Endothelial cell of umbilical vein (primary cell): Measurements from ENCODE around the gene PRKRIP1. TPM values are rescaled to one million over a fixed set of nuclear protein-coding genes. Genes with fewer than 3 reads are reported as not detected.

Source experiments
- BruUV-seq: library from RNA; stranded (reverse); fragments of 400-500 nt; replicated peaks from 2 replicates; lab custom pipeline; 2021; lab: Mats Ljungman, UMichigan
- CTCF ChIA-PET: fragments of 300-600, 350-600 bp; sonication (Branson Sonifier 250); formaldehyde crosslinking; loops from one replicate; lab custom pipeline; 2021; ENCODE audit warnings: antibody characterized with exemption, inconsistent platforms; lab: Charles Lee
- POLR2A ChIA-PET: fragments of 300-600, 350-600 bp; sonication (Branson Sonifier 250); formaldehyde crosslinking; loops from one replicate; lab custom pipeline; 2021; ENCODE audit warnings: antibody characterized with exemption, inconsistent platforms; lab: Charles Lee
- DNase-seq: peaks from one replicate; pipeline ENCODE4 v3.0.0-alpha.2; 2011; ENCODE audit warnings: low read depth, low spot score
- FAIRE-seq: peaks from 2 replicates; lab custom pipeline; 2011; peaks lifted over from hg19 to GRCh38; lab: Jason Lieb, UNC
- H2AFZ ChIP-seq: 2 replicates; pipeline ENCODE4 v1.6.0; 2012; ENCODE audit warnings: low read depth, low read length, control low read depth, inconsistent platforms
- H3K27ac ChIP-seq: 2 replicates; pipeline ENCODE4 v1.5.1; 2011; ENCODE audit warnings: low read depth, mild to moderate bottlenecking, control low read depth, low read length, moderate library complexity; ENCODE audit not compliant: insufficient read depth
- H3K27me3 ChIP-seq, 2 experiments: 2 replicates each; pipeline versions ENCODE4 v1.6.0 to v1.6.1; 2011; ENCODE audit warnings: low read length in 2 of 2, mixed read lengths in 1 of 2; ENCODE audit not compliant: control insufficient read depth in 2 of 2, insufficient read depth in 2 of 2
- H3K36me3 ChIP-seq, 2 experiments: 2 replicates in 1 of 2; 3 replicates in 1 of 2; pipeline ENCODE4 v1.5.1; 2011; ENCODE audit warnings: low read length in 2 of 2, mild to moderate bottlenecking in 1 of 2, moderate library complexity in 1 of 2; ENCODE audit not compliant: control insufficient read depth in 2 of 2, insufficient read depth in 2 of 2; ENCODE audit errors: extremely low read depth in 1 of 2
- H3K4me1 ChIP-seq: 3 replicates; pipeline ENCODE4 v1.5.1; 2011; ENCODE audit warnings: mild to moderate bottlenecking, low read length; ENCODE audit not compliant: control insufficient read depth, insufficient read depth; ENCODE audit errors: extremely low read depth
- H3K4me2 ChIP-seq: 2 replicates; pipeline ENCODE4 v1.6.1; 2011; ENCODE audit warnings: low read length, control low read depth, mixed read lengths; ENCODE audit not compliant: insufficient read depth
- H3K4me3 ChIP-seq, 3 experiments: fragments of 200-600 bp in 1 of 3; sonication (generic), shearing (Covaris generic) in 1 of 3; replicated peaks in 1 of 3; 2 replicates each; pipeline ENCODE4 v1.5.1; 2011 to 2016; ENCODE audit warnings: control low read depth in 3 of 3, low read length in 3 of 3, mild to moderate bottlenecking in 2 of 3, inconsistent platforms in 1 of 3, low read depth in 1 of 3, moderate library complexity in 1 of 3; ENCODE audit not compliant: insufficient read depth in 1 of 3
- H3K79me2 ChIP-seq: 2 replicates; pipeline ENCODE4 v1.6.0; 2012; ENCODE audit warnings: low read length, inconsistent platforms; ENCODE audit not compliant: control insufficient read depth, insufficient read depth
- H3K9ac ChIP-seq: replicated peaks from 2 replicates; pipeline ENCODE3; 2011; ENCODE audit warnings: low read length, control low read depth; ENCODE audit not compliant: insufficient read depth; ENCODE audit errors: extremely low read depth
- H3K9me1 ChIP-seq: replicated peaks from 3 replicates; pipeline ENCODE4 v1.6.0; 2011; ENCODE audit warnings: mild to moderate bottlenecking, low read length; ENCODE audit not compliant: control insufficient read depth, insufficient read depth; ENCODE audit errors: extremely low read depth
- H3K9me3 ChIP-seq: replicated peaks from 2 replicates; pipeline ENCODE4 v1.5.1; 2012; ENCODE audit warnings: low read length, inconsistent platforms; ENCODE audit not compliant: control insufficient read depth, insufficient read depth
- H4K20me1 ChIP-seq: replicated peaks from 2 replicates; pipeline ENCODE3; 2011; ENCODE audit warnings: mild to moderate bottlenecking, low read length; ENCODE audit not compliant: control insufficient read depth, insufficient read depth; ENCODE audit errors: extremely low read depth
- CTCF ChIP-seq, 2 donors: IDR thresholded peaks; 1 replicate in 1 of 2; 2 replicates in 1 of 2; pipeline ENCODE4 v1.5.1; 2011; ENCODE audit warnings: low read length in 2 of 2, mild to moderate bottlenecking in 2 of 2, moderate library complexity in 2 of 2, control low read depth in 1 of 2, inconsistent platforms in 1 of 2, low read depth in 1 of 2; ENCODE audit not compliant: insufficient read depth in 1 of 2; ENCODE audit errors: extremely low read depth in 1 of 2
- EZH2 ChIP-seq: IDR thresholded peaks from 2 replicates; pipeline ENCODE4 v1.6.1; 2012; ENCODE audit warnings: borderline replicate concordance, low read depth, mild to moderate bottlenecking, moderate library complexity, low read length, inconsistent platforms; ENCODE audit not compliant: severe bottlenecking
- FOS ChIP-seq: IDR thresholded peaks from 2 replicates; pipeline ENCODE4 v1.6.1; 2011; ENCODE audit warnings: mild to moderate bottlenecking, low read length, moderate library complexity, borderline replicate concordance; ENCODE audit not compliant: insufficient read depth
- GATA2 ChIP-seq: IDR thresholded peaks from 2 replicates; pipeline ENCODE4 v1.7.0; 2011; ENCODE audit warnings: low read depth, mild to moderate bottlenecking, moderate library complexity, mixed read lengths, low read length; ENCODE audit not compliant: insufficient read length, insufficient read depth
- JUN ChIP-seq: IDR thresholded peaks from 2 replicates; pipeline ENCODE4 v1.6.1; 2011; ENCODE audit warnings: borderline replicate concordance, low read depth; ENCODE audit not compliant: insufficient read length, insufficient read depth
- MAX ChIP-seq: IDR thresholded peaks from 2 replicates; pipeline ENCODE4 v1.6.1; 2011; ENCODE audit not compliant: insufficient read depth, insufficient read length
- MYC ChIP-seq: IDR thresholded peaks from one replicate; pipeline ENCODE4 v1.6.1; 2011; ENCODE audit warnings: mild to moderate bottlenecking, low read depth, low read length
- POLR2A ChIP-seq: IDR thresholded peaks from 2 replicates; pipeline ENCODE4 v1.6.1; 2012; ENCODE audit warnings: low read depth, mild to moderate bottlenecking, control low read depth, low read length
- POLR2AphosphoS5 ChIP-seq: IDR thresholded peaks from 2 replicates; pipeline ENCODE4 v1.6.1; 2012; ENCODE audit warnings: low read depth, mild to moderate bottlenecking, control low read depth, low read length, moderate library complexity; ENCODE audit not compliant: insufficient read depth
- dilution Hi-C: fragments of 300-500 bp; cut with MboI; formaldehyde crosslinking; loops from one replicate; pipeline ENCODE4 v1.15.0; 2019; ENCODE audit warnings: low sequenced_read_pairs; ENCODE audit not compliant: extremely low pct_ligation_motif_present
- intact Hi-C: fragments of 100-400 bp; cut with micrococcal nuclease; formaldehyde crosslinking; loops from one replicate; pipeline ENCODE4 v1.10.0; 2022
- polyA plus RNA-seq, 4 experiments: library from polyadenylated mRNA; depleted of rRNA in 3 of 4; stranded (reverse) in 3 of 4; unstranded in 1 of 4; fragments of >200 nt; gene quantifications; 2 replicates each; pipeline versions ENCODE4 v1.2.1 to v1.2.3, GENCODE V29; 2011 to 2012; ENCODE audit warnings: missing spikeins in 1 of 4
- total RNA-seq: library from RNA; stranded (reverse); gene quantifications from 2 replicates; pipeline ENCODE4 v1.2.3, GENCODE V29; 2021

Gene PRKRIP1
- total and polyA plus RNA-seq, 2 donors (not counting 3 experiments of a cell fraction or from before 2014, with no cell fraction given) = 16.1 to 26.1 TPM

- dilution Hi-C loops = no loop called here
Observed at GRCh38 chr7:102409340-102409739, 13.2 kb downstream of the PRKRIP1 start.

More at GRCh38 chr7:102409340-102409739, 13.2 kb downstream of the PRKRIP1 start:
- H3K9ac ChIP-seq = no peak overlapping the region
- no peak overlapping the region for H3K27ac ChIP-seq
- TF ChIP-seq GATA2 (no peak), MAX (no peak), POLR2AphosphoS5 (no peak), EZH2 (no peak), POLR2A (no peak), FOS (no peak), MYC (no peak), CTCF (IDR thresholded peaks at IDR 0.05; ENCODE audit: extremely low read depth in 1 of 2, insufficient read depth in 1 of 2, low read depth in 1 of 2, low read length in 2 of 2) (no peak), JUN (no peak)
- FAIRE-seq = no peak
- ChIA-PET CTCF (no interaction called here), POLR2A (no interaction called here)
- H4K20me1 ChIP-seq = no peaks in the 10 kb centered on the region
- no peaks in the 10 kb centered on the region for H3K4me1 ChIP-seq
- no peaks in the 10 kb centered on the region for H3K9me1 ChIP-seq
- H3K27me3 ChIP-seq = no peaks in the 10 kb centered on the region
- no peaks in the 10 kb centered on the region for H3K9me3 ChIP-seq
- no peak overlapping the region for H2AFZ ChIP-seq
- H3K79me2 ChIP-seq = no peaks in the 10 kb centered on the region
- no TSS peak for BruUV-seq
- H3K4me2 ChIP-seq = no peak overlapping the region
- H3K4me3 ChIP-seq = no peak overlapping the region
- intact Hi-C loops = no loop called here
- peaks cover 13 to 32% of the 10 kb centered on the region in 2 experiments for H3K36me3 ChIP-seq
- no peak for DNase-seq
